PC-9 (cell line): ENCODE results near the gene ZCCHC14. TPM values are rescaled to one million over a fixed set of nuclear protein-coding genes. Genes with fewer than 3 reads are reported as not detected.

ENCODE experiments used
- BruUV-seq: library from RNA; stranded (reverse); fragments of 400-500 nt; replicated peaks from 2 replicates; lab custom pipeline; 2021; lab: Mats Ljungman, UMichigan
- CTCF ChIA-PET: fragments of 300-600 bp; sonication (Branson Sonifier 250); formaldehyde crosslinking; loops from one replicate; lab custom pipeline; 2022; ENCODE audit warnings: antibody characterized with exemption; lab: Charles Lee
- POLR2A ChIA-PET: fragments of 300-600 bp; sonication (Branson Sonifier 250); formaldehyde crosslinking; loops from one replicate; lab custom pipeline; 2022; ENCODE audit warnings: antibody characterized with exemption; ENCODE audit not compliant: unreplicated experiment; lab: Charles Lee
- DNase-seq, 2 experiments: peaks; one replicate each; pipeline versions ENCODE4 v3.0.0 to v3.0.0-alpha.2; 2015 to 2022; ENCODE audit warnings: mixed read lengths in 1 of 2
- H2AFZ ChIP-seq: fragments of 200-600 bp; sonication (generic); 2 replicates; pipeline ENCODE4 v1.8.1; 2017; ENCODE audit warnings: antibody characterized with exemption
- H3F3A ChIP-seq: fragments of 200-600 bp; sonication (generic); 2 replicates; pipeline ENCODE4 v1.8.1; 2017; ENCODE audit warnings: antibody characterized with exemption, mild to moderate bottlenecking, low read depth; ENCODE audit not compliant: insufficient read depth
- H3K27ac ChIP-seq: fragments of 200-600 bp; sonication (generic); 2 replicates; pipeline ENCODE4 v1.6.1; 2016; ENCODE audit warnings: mixed run types
- H3K27me3 ChIP-seq: fragments of 200-600 bp; sonication (generic); 2 replicates; pipeline ENCODE4 v1.6.1; 2016; ENCODE audit warnings: low read depth, mixed run types; ENCODE audit not compliant: insufficient read depth
- H3K36me3 ChIP-seq: fragments of 200-600 bp; sonication (generic); 2 replicates; pipeline ENCODE4 v1.6.1; 2016; ENCODE audit warnings: low read depth, mixed run types
- H3K4me1 ChIP-seq: fragments of 200-600 bp; sonication (generic); replicated peaks from 2 replicates; pipeline ENCODE4 v1.6.1; 2016; ENCODE audit warnings: mixed run types; ENCODE audit not compliant: insufficient read depth
- H3K4me2 ChIP-seq: fragments of 200-600 bp; sonication (generic); 2 replicates; pipeline ENCODE4 v1.6.1; 2017; ENCODE audit warnings: mixed run types
- H3K4me3 ChIP-seq: fragments of 200-600 bp; sonication (generic); 2 replicates; pipeline ENCODE4 v1.6.1; 2016; ENCODE audit warnings: mixed run types
- H3K79me2 ChIP-seq: fragments of 200-600 bp; sonication (generic); 2 replicates; pipeline ENCODE4 v1.6.1; 2017; ENCODE audit warnings: low read depth, mixed run types
- H3K9me2 ChIP-seq: fragments of 200-600 bp; sonication (generic); 2 replicates; pipeline ENCODE4 v1.8.1; 2017; ENCODE audit warnings: mild to moderate bottlenecking; ENCODE audit not compliant: insufficient read depth
- H3K9me3 ChIP-seq: fragments of 200-600 bp; sonication (generic); 2 replicates; pipeline ENCODE4 v1.8.1; 2016; ENCODE audit warnings: low read depth; ENCODE audit not compliant: insufficient read depth
- H4K20me1 ChIP-seq: fragments of 200-600 bp; sonication (generic); 2 replicates; pipeline ENCODE4 v1.8.1; 2017; ENCODE audit not compliant: insufficient read depth
- CTCF ChIP-seq: fragments of 200-600 bp; sonication (generic); conservative IDR thresholded peaks from 2 replicates; pipeline ENCODE4 v1.6.1; 2017; ENCODE audit warnings: mixed run types, antibody characterized with exemption, mild to moderate bottlenecking, moderate library complexity
- EZH2 ChIP-seq: fragments of 200-600 bp; sonication (generic); IDR thresholded peaks from 2 replicates; pipeline ENCODE4 v1.8.0; 2017; ENCODE audit warnings: antibody characterized with exemption, low read depth
- intact Hi-C: fragments of 100-400 bp; cut with micrococcal nuclease; formaldehyde crosslinking; loops from one replicate; pipeline ENCODE4 v1.10.0; 2022; ENCODE audit not compliant: unreplicated experiment
- total RNA-seq: library from RNA; stranded (reverse); gene quantifications from 2 replicates; pipeline ENCODE4 v1.2.3, GENCODE V29; 2021

Gene ZCCHC14
- total RNA-seq, 1 experiment from 2014 or later: 17.9 TPM

- no peak for TF ChIP-seq CTCF
- TF ChIP-seq EZH2: no peak
- Histone ChIP-seq H3K4me3 (no peak overlapping the region), H3K9me3 (no peaks in the 10 kb centered on the region), H3K27ac (no peak overlapping the region), H3K4me1 (peaks cover 19% of the 10 kb centered on the region), H2AFZ (no peak overlapping the region), H3K27me3 (no peaks in the 10 kb centered on the region), H3F3A (peaks cover 9% of the 10 kb centered on the region; the same call in 1 of the 2 replicates), H4K20me1 (peaks cover 6% of the 10 kb centered on the region; the same call in 1 of the 2 replicates), H3K4me2 (no peak overlapping the region), H3K79me2 (peaks cover 10% of the 10 kb centered on the region), H3K36me3 (no peaks in the 10 kb centered on the region), H3K9me2 (no peaks in the 10 kb centered on the region)
- DNase-seq: no peak
- no TSS peak for BruUV-seq
- POLR2A ChIA-PET: no interaction called here
- CTCF ChIA-PET: no interaction called here
- intact Hi-C loops: no loop called here
Observed at GRCh38 chr16:87495578-87496446, 3.0 kb upstream of the ZCCHC14 start.

- no peaks in the 10 kb centered on the region for H3K9me3 ChIP-seq
- peak overlapping the region; percentile 81 for H3K4me2 ChIP-seq
- ChIA-PET CTCF (no interaction called here), POLR2A (no interaction called here)
- H3K27me3 ChIP-seq: no peaks in the 10 kb centered on the region
- no peaks in the 10 kb centered on the region for H3K9me2 ChIP-seq
- BruUV-seq: no TSS peak
- no peak overlapping the region for H3K27ac ChIP-seq
- H4K20me1 ChIP-seq: peaks cover 10% of the 10 kb centered on the region; the same call in 1 of the 2 replicates
- DNase-seq: no peak
- peak overlapping the region; percentile 86; the same call in 1 of the 2 replicates for H2AFZ ChIP-seq
- no peaks in the 10 kb centered on the region for H3F3A ChIP-seq
- intact Hi-C loops: loop anchor here (1.0 kb wide), 1 partner anchor 32 kb away; no protein-coding TSS in a partner anchor
- peaks cover 17% of the 10 kb centered on the region for H3K4me1 ChIP-seq
- TF ChIP-seq EZH2 (no peak), CTCF (no peak)
- H3K36me3 ChIP-seq: no peaks in the 10 kb centered on the region
- peak overlapping the region; percentile 67 for H3K4me3 ChIP-seq
- peaks cover 29% of the 10 kb centered on the region for H3K79me2 ChIP-seq
Observed at GRCh38 chr16:87493608-87494280, 920 bp upstream of the ZCCHC14 start.

GRCh38 chr16:87492291-87492630 is 563 bp downstream of the ZCCHC14 start:
- Histone ChIP-seq H3K27ac (no peak overlapping the region), H3K4me2 (no peak overlapping the region), H3K27me3 (no peaks in the 10 kb centered on the region), H3K4me1 (peaks cover 12% of the 10 kb centered on the region; the same call in 1 of the 2 replicates), H3K79me2 (peaks cover 41% of the 10 kb centered on the region), H4K20me1 (peaks cover 10% of the 10 kb centered on the region; the same call in 1 of the 2 replicates), H3K9me2 (no peaks in the 10 kb centered on the region), H3F3A (no peaks in the 10 kb centered on the region), H3K9me3 (no peaks in the 10 kb centered on the region), H2AFZ (no peak overlapping the region), H3K36me3 (no peaks in the 10 kb centered on the region), H3K4me3 (no peak overlapping the region)
- DNase-seq: no peak
- CTCF ChIA-PET: interaction anchor here (0.6 kb wide), 1 partner anchor 126 kb away, joined by 3 read pairs; no protein-coding TSS in a partner anchor
- TF ChIP-seq EZH2 (no peak), CTCF (no peak)
- no TSS peak for BruUV-seq
- POLR2A ChIA-PET: no interaction called here
- intact Hi-C loops: no loop called here
